Measurements from ENCODE around the gene PPIP5K1. TPM values are rescaled to one million over a fixed set of nuclear protein-coding genes. Genes with fewer than 3 reads are reported as not detected.
A peak's percentile ranks its signal among the peaks of the same experiment; 100 is the strongest.

The PPIP5K1 gene
- total RNA-seq, 1 experiment from 2014 or later: 33.5 TPM

GRCh38 chr15:43519196-43519595 is 70.8 kb downstream of the PPIP5K1 start:
- ChIA-PET CTCF (no interaction called here), POLR2A (ENCODE audit: low non-redundant PET) (no interaction called here)
- H3K4me3 ChIP-seq (ENCODE audit: low read depth, low read length, poor library complexity, severe bottlenecking): peak overlapping the region; percentile 76
- peak overlapping the region; percentile 32 for H3K27ac ChIP-seq (ENCODE audit: low read depth, low read length, poor library complexity, severe bottlenecking)
- intact Hi-C loops (cut with micrococcal nuclease; ENCODE audit: unreplicated experiment): loop anchor here (10.0 kb wide), 1 partner anchor 74 kb away; no protein-coding TSS in a partner anchor
- peaks cover 30% of the 10 kb centered on the region for H3K4me1 ChIP-seq (ENCODE audit: insufficient read depth, low read length, poor library complexity, severe bottlenecking)
- no TSS peak for BruUV-seq (replicated peaks)
- H3K9me3 ChIP-seq (ENCODE audit: low read depth, low read length, poor library complexity, severe bottlenecking): no peaks in the 10 kb centered on the region
- peaks cover 42% of the 10 kb centered on the region for H3K36me3 ChIP-seq (ENCODE audit: insufficient read depth, low read length, poor library complexity, severe bottlenecking)
- TF ChIP-seq EZH2 (IDR thresholded peaks at IDR 0.05; ENCODE audit: borderline replicate concordance, low read depth, low read length, poor library complexity, severe bottlenecking): no peak
- no peak for DNase-seq (ENCODE audit: low spot score)
- H3K27me3 ChIP-seq (replicated peaks; ENCODE audit: insufficient read depth, low read depth, low read length, poor library complexity): no peaks in the 10 kb centered on the region

GRCh38 chr15:43518197-43518761 is 71.7 kb downstream of the PPIP5K1 start:
- Histone ChIP-seq H3K4me1 (ENCODE audit: insufficient read depth, low read length, poor library complexity, severe bottlenecking) (peaks cover 36% of the 10 kb centered on the region), H3K27ac (ENCODE audit: low read depth, low read length, poor library complexity, severe bottlenecking) (peak overlapping the region; percentile 32), H3K36me3 (ENCODE audit: insufficient read depth, low read length, poor library complexity, severe bottlenecking) (peaks cover 33% of the 10 kb centered on the region), H3K27me3 (replicated peaks; ENCODE audit: insufficient read depth, low read depth, low read length, poor library complexity) (no peaks in the 10 kb centered on the region), H3K9me3 (ENCODE audit: low read depth, low read length, poor library complexity, severe bottlenecking) (no peaks in the 10 kb centered on the region), H3K4me3 (ENCODE audit: low read depth, low read length, poor library complexity, severe bottlenecking) (peak overlapping the region; percentile 76)
- ChIA-PET CTCF (interaction anchor here (0.6 kb wide), 1 partner anchor 142 kb away, joined by 4 read pairs; no protein-coding TSS in a partner anchor), POLR2A (ENCODE audit: low non-redundant PET) (no interaction called here)
- peak; percentile 55 for DNase-seq (ENCODE audit: low spot score)
- intact Hi-C loops (cut with micrococcal nuclease; ENCODE audit: unreplicated experiment): loop anchor here (10.0 kb wide), 1 partner anchor 73 kb away; no protein-coding TSS in a partner anchor
- BruUV-seq (replicated peaks): TSS peak; percentile 77
- TF ChIP-seq CTCF (conservative IDR thresholded peaks at IDR 0.05; ENCODE audit: low read depth, low read length): no peak
- no peak for TF ChIP-seq EZH2 (IDR thresholded peaks at IDR 0.05; ENCODE audit: borderline replicate concordance, low read depth, low read length, poor library complexity, severe bottlenecking)

- peaks cover 36% of the 10 kb centered on the region for H3K4me1 ChIP-seq (ENCODE audit: insufficient read depth, low read length, poor library complexity, severe bottlenecking)
- no peaks in the 10 kb centered on the region for H3K27me3 ChIP-seq (replicated peaks; ENCODE audit: insufficient read depth, low read depth, low read length, poor library complexity)
- intact Hi-C loops (cut with micrococcal nuclease; ENCODE audit: unreplicated experiment): loop anchor here (10.0 kb wide), 1 partner anchor 73 kb away; no protein-coding TSS in a partner anchor
- H3K9me3 ChIP-seq (ENCODE audit: low read depth, low read length, poor library complexity, severe bottlenecking): no peaks in the 10 kb centered on the region
- no peak for TF ChIP-seq EZH2 (IDR thresholded peaks at IDR 0.05; ENCODE audit: borderline replicate concordance, low read depth, low read length, poor library complexity, severe bottlenecking)
- TF ChIP-seq CTCF (conservative IDR thresholded peaks at IDR 0.05; ENCODE audit: low read depth, low read length): no peak
- DNase-seq (ENCODE audit: low spot score): peak; percentile 85
- H3K36me3 ChIP-seq (ENCODE audit: insufficient read depth, low read length, poor library complexity, severe bottlenecking): peaks cover 27% of the 10 kb centered on the region
- H3K27ac ChIP-seq (ENCODE audit: low read depth, low read length, poor library complexity, severe bottlenecking): peak within 1 kb of the TSS; percentile 80
- BruUV-seq (replicated peaks): no TSS peak
- CTCF ChIA-PET: interaction anchor here (0.6 to 0.8 kb wide), 2 partner anchors 23 to 77 kb away, joined by 3 to 5 read pairs; no protein-coding TSS in a partner anchor
- peak within 1 kb of the TSS; percentile 76 for H3K4me3 ChIP-seq (ENCODE audit: low read depth, low read length, poor library complexity, severe bottlenecking)
- POLR2A ChIA-PET (ENCODE audit: low non-redundant PET): interaction anchor here (0.7 kb wide), 1 partner anchor 364 kb away, joined by 3 read pairs; no protein-coding TSS in a partner anchor
These were observed 72.4 kb downstream of the PPIP5K1 start, which contains the start of gene MAP1A for GRCh38 chr15:43517354-43518196. TSS of gene MAP1A (plus strand) at chr15:43517608. CDS start at chr15:43521474, 3,866 bp downstream.
